IMR-90 (cell line): ENCODE results near the gene MAP2K5. TPM values are rescaled to one million over a fixed set of nuclear protein-coding genes. Genes with fewer than 3 reads are reported as not detected.

ENCODE experiments used
- ATAC-seq: fragments of 200-7000 bp; cut with Tn5 transposase; 2 replicates; pipeline ENCODE4 v1.9.1; 2020; ENCODE audit warnings: low read depth, mild to moderate bottlenecking, moderate library complexity
- BruUV-seq: library from RNA; stranded (reverse); fragments of 400-500 nt; replicated peaks from 2 replicates; lab custom pipeline; 2021; lab: Mats Ljungman, UMichigan
- CTCF ChIA-PET: fragments of 300-600 bp; formaldehyde crosslinking; extraction: SDS; loops from one replicate; lab custom pipeline; 2021; ENCODE audit warnings: antibody characterized with exemption; lab: Yijun Ruan, JAX
- POLR2A ChIA-PET: fragments of 300-600 bp; sonication (Branson Sonifier 250); formaldehyde crosslinking; loops from one replicate; lab custom pipeline; 2022; ENCODE audit warnings: antibody characterized with exemption; ENCODE audit not compliant: unreplicated experiment; lab: Charles Lee
- DNase-seq: peaks from one replicate; pipeline ENCODE4 v3.0.0; 2013
- H2AFZ ChIP-seq: replicated peaks from 2 replicates; pipeline ENCODE3; 2013; ENCODE audit warnings: low read length, mild to moderate bottlenecking; ENCODE audit not compliant: poor library complexity
- H2AK5ac ChIP-seq: 2 replicates; pipeline ENCODE4 v1.6.1; 2013; ENCODE audit warnings: low read depth, low read length, inconsistent platforms
- H2AK9ac ChIP-seq: replicated peaks from 2 replicates; pipeline ENCODE3; 2013; ENCODE audit warnings: mild to moderate bottlenecking, low read depth, low read length, moderate library complexity; ENCODE audit not compliant: poor library complexity
- H2BK120ac ChIP-seq: 2 replicates; pipeline ENCODE4 v1.6.1; 2013; ENCODE audit warnings: low read depth, low read length, inconsistent platforms
- H2BK15ac ChIP-seq: 3 replicates; pipeline ENCODE4 v1.6.1; 2013; ENCODE audit warnings: low read depth, low read length, inconsistent platforms
- H2BK20ac ChIP-seq: 2 replicates; pipeline ENCODE4 v1.6.1; 2013; ENCODE audit warnings: low read depth, mild to moderate bottlenecking, inconsistent platforms, low read length, moderate library complexity
- H2BK5ac ChIP-seq: 2 replicates; pipeline ENCODE4 v1.6.1; 2013; ENCODE audit warnings: mild to moderate bottlenecking, low read depth, low read length, inconsistent platforms; ENCODE audit not compliant: poor library complexity, severe bottlenecking
- H3K14ac ChIP-seq: replicated peaks from 2 replicates; pipeline ENCODE4 v1.6.1; 2013; ENCODE audit warnings: low read depth, low read length, inconsistent platforms
- H3K18ac ChIP-seq: 2 replicates; pipeline ENCODE4 v1.6.1; 2013; ENCODE audit warnings: low read depth, low read length, control low read depth
- H3K23ac ChIP-seq: 2 replicates; pipeline ENCODE4 v1.6.1; 2013; ENCODE audit warnings: low read depth, low read length, inconsistent platforms
- H3K27ac ChIP-seq: 2 replicates; pipeline ENCODE4 v1.5.1; 2013; ENCODE audit warnings: mild to moderate bottlenecking, control low read depth, low read length; ENCODE audit not compliant: insufficient read depth
- H3K27me3 ChIP-seq: 2 replicates; pipeline ENCODE4 v1.6.1; 2013; ENCODE audit warnings: low read length; ENCODE audit not compliant: control insufficient read depth, insufficient read depth
- H3K36me3 ChIP-seq: 2 replicates; pipeline ENCODE4 v1.6.1; 2013; ENCODE audit warnings: low read length, mixed read lengths; ENCODE audit not compliant: control insufficient read depth, insufficient read depth
- H3K4ac ChIP-seq: 2 replicates; pipeline ENCODE4 v1.6.1; 2013; ENCODE audit warnings: low read depth, low read length, inconsistent platforms
- H3K4me1 ChIP-seq: 2 replicates; pipeline ENCODE4 v1.6.1; 2013; ENCODE audit warnings: low read length, mixed read lengths; ENCODE audit not compliant: control insufficient read depth, insufficient read depth
- H3K4me2 ChIP-seq: 2 replicates; pipeline ENCODE4 v1.6.1; 2013; ENCODE audit warnings: low read depth, mild to moderate bottlenecking, control low read depth, low read length, moderate library complexity
- H3K4me3 ChIP-seq: 2 replicates; pipeline ENCODE4 v1.5.1; 2013; ENCODE audit warnings: low read depth, mild to moderate bottlenecking, control low read depth, low read length, moderate library complexity; ENCODE audit not compliant: insufficient read depth
- H3K56ac ChIP-seq: 2 replicates; pipeline ENCODE4 v1.6.1; 2013; ENCODE audit warnings: low read length, inconsistent platforms; ENCODE audit not compliant: insufficient read depth; ENCODE audit errors: extremely low read depth
- H3K79me1 ChIP-seq, 2 experiments: 2 replicates each; pipeline ENCODE4 v1.6.1; 2013; ENCODE audit warnings: low read length in 2 of 2, inconsistent platforms in 1 of 2, low read depth in 1 of 2
- H3K9ac ChIP-seq: 2 replicates; pipeline ENCODE4 v1.6.1; 2013; ENCODE audit warnings: low read depth, low read length, control low read depth
- H3K9me1 ChIP-seq: 2 replicates; pipeline ENCODE4 v1.6.1; 2013; ENCODE audit warnings: low read length, inconsistent platforms; ENCODE audit not compliant: insufficient read depth
- H3K9me3 ChIP-seq: 2 replicates; pipeline ENCODE4 v1.6.1; 2013; ENCODE audit warnings: low read length; ENCODE audit not compliant: control insufficient read depth, insufficient read depth
- H4K20me1 ChIP-seq: 2 replicates; pipeline ENCODE4 v1.6.1; 2013; ENCODE audit warnings: low read length, inconsistent platforms; ENCODE audit not compliant: insufficient read depth
- H4K5ac ChIP-seq: 2 replicates; pipeline ENCODE4 v1.6.1; 2013; ENCODE audit warnings: mild to moderate bottlenecking, low read depth, low read length, control low read depth
- H4K8ac ChIP-seq, 2 experiments: 2 replicates each; pipeline ENCODE4 v1.6.1; 2013; ENCODE audit warnings: low read depth in 2 of 2, low read length in 2 of 2, control low read depth in 1 of 2, inconsistent platforms in 1 of 2
- H4K91ac ChIP-seq: 2 replicates; pipeline ENCODE4 v1.6.1; 2013; ENCODE audit warnings: low read depth, low read length, inconsistent platforms; ENCODE audit not compliant: insufficient read depth
- BHLHE40 ChIP-seq: fragments of 150-350 bp; IDR thresholded peaks from 2 replicates; pipeline ENCODE4 v1.6.1; 2016; ENCODE audit warnings: mild to moderate bottlenecking, low read depth, low read length
- FOS ChIP-seq: fragments of 150-350 bp; IDR thresholded peaks from 2 replicates; pipeline ENCODE4 v1.6.1; 2016; ENCODE audit warnings: low read depth, low read length
- MAZ ChIP-seq: IDR thresholded peaks from 2 replicates; pipeline ENCODE4 v1.6.1; 2012; ENCODE audit warnings: low read depth, mild to moderate bottlenecking, low read length, improper control_type of control experiment, moderate library complexity, borderline replicate concordance
- MXI1 ChIP-seq: IDR thresholded peaks from 2 replicates; pipeline ENCODE4 v1.6.1; 2012; ENCODE audit warnings: low read depth, mild to moderate bottlenecking, low read length, moderate library complexity, borderline replicate concordance
- NFE2L2 ChIP-seq: fragments of 150-350 bp; IDR thresholded peaks from 2 replicates; pipeline ENCODE4 v1.6.1; 2016; ENCODE audit warnings: low read depth, mild to moderate bottlenecking, low read length
- POLR2A ChIP-seq: IDR thresholded peaks from 2 replicates; pipeline ENCODE4 v1.6.1; 2012; ENCODE audit warnings: mild to moderate bottlenecking, low read depth, low read length
- RCOR1 ChIP-seq: IDR thresholded peaks from 2 replicates; pipeline ENCODE4 v1.6.1; 2012; ENCODE audit warnings: mild to moderate bottlenecking, low read length, improper control_type of control experiment; ENCODE audit not compliant: insufficient replicate concordance
- RFX5 ChIP-seq: IDR thresholded peaks from 2 replicates; pipeline ENCODE4 v1.8.0; 2012; ENCODE audit warnings: low read depth, mild to moderate bottlenecking, low read length, moderate library complexity
- SMC3 ChIP-seq: fragments of 150-350 bp; IDR thresholded peaks from 2 replicates; pipeline ENCODE4 v1.6.1; 2016; ENCODE audit warnings: low read depth, mild to moderate bottlenecking, antibody characterized with exemption, low read length, moderate library complexity
- WGBS, 2 experiments: methylation state at CpG; one replicate each; pipeline versions ENCODE4 v1.1.5 to v1.1.7; 2013; ENCODE audit warnings: missing lambda C conversion rate in 2 of 2; ENCODE audit not compliant: insufficient read length in 1 of 2; ENCODE audit errors: extremely low coverage in 2 of 2; 5-methylcytosine and 5-hydroxymethylcytosine counted together
- dilution Hi-C: fragments of 300-500 bp; cut with HindIII; formaldehyde crosslinking; loops from one replicate; pipeline ENCODE4 v1.14.3; 2018; ENCODE audit warnings: low sequenced_read_pairs; ENCODE audit not compliant: unreplicated experiment
- in situ Hi-C: fragments of 300-500 bp; cut with MboI; formaldehyde crosslinking; loops from 3 replicates; pipeline ENCODE4 v1.14.3; 2019; ENCODE audit warnings: low sequenced_read_pairs, inconsistent platforms, mixed read lengths
- intact Hi-C: fragments of 100-400 bp; cut with micrococcal nuclease; formaldehyde crosslinking; loops from 2 replicates; pipeline ENCODE4 v1.10.0; 2022
- polyA plus RNA-seq, 3 experiments: library from polyadenylated mRNA; depleted of rRNA; stranded (reverse); fragments of >200 nt; gene quantifications; 2 replicates each; pipeline ENCODE4 v1.2.3, GENCODE V29; 2012; ENCODE audit warnings: low replicate concordance in 1 of 3
- total RNA-seq: library from RNA; depleted of rRNA; stranded (reverse); fragments of >200 nt; gene quantifications from 2 replicates; pipeline ENCODE4 v1.2.3, GENCODE V29; 2012
- TF ChIP-seq, protein P1 (sequence below): fragments of 150-350 bp; IDR thresholded peaks from 2 replicates; pipeline ENCODE4 v1.6.1; 2017; ENCODE audit warnings: mild to moderate bottlenecking, antibody characterized with exemption, low read length, low read depth
- TF ChIP-seq, protein P2 (sequence below): fragments of 150-350 bp; IDR thresholded peaks from 2 replicates; pipeline ENCODE4 v1.6.1; 2016; ENCODE audit warnings: low read depth, mild to moderate bottlenecking, low read length, moderate library complexity, borderline replicate concordance
- TF ChIP-seq, protein P3 (sequence below): conservative IDR thresholded peaks from 2 replicates; pipeline ENCODE4 v1.5.1; 2012; ENCODE audit warnings: mild to moderate bottlenecking, low read depth, low read length, improper control_type of control experiment

The MAP2K5 gene
- total and polyA plus RNA-seq, 2 of the 4 experiments (the other 2 are of a cell fraction), result 1.6 to 6.1 TPM

DNA sequence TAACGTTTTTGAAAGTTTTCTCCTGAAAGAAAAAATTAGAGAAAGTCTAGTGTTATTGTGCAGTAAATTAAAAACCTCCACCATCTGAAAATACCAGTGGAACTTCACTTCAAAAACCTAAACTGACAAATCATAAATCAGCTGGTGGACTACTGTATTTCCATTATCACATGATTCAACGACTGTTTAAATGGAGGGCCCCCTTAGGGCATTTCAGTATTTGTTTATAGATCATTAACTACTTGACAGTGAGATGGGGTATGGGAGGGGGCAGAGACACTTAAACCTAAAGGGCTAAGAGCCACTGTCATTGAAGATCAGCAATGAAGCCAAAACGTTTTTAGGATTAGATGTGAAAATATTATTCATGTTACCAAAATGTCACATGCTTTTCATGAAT lies 30.4 kb upstream of the MAP2K5 start:
- Histone ChIP-seq H3K79me1 (no peaks in the 10 kb centered on the region), H4K8ac (no peak overlapping the region), H3K23ac (no peak overlapping the region), H3K9ac (no peak overlapping the region), H4K20me1 (no peaks in the 10 kb centered on the region), H3K56ac (no peak overlapping the region), H2AK9ac (no peak overlapping the region), H3K4me3 (no peak overlapping the region), H3K9me1 (peaks cover 2% of the 10 kb centered on the region; the same call in 1 of the 2 replicates), H3K36me3 (no peaks in the 10 kb centered on the region), H3K4me1 (peaks cover 7% of the 10 kb centered on the region), H3K18ac (no peak overlapping the region), H3K4me2 (no peak overlapping the region), H3K9me3 (no peaks in the 10 kb centered on the region), H3K27ac (no peak overlapping the region), H4K5ac (no peak overlapping the region), H4K91ac (no peak overlapping the region), H3K27me3 (no peaks in the 10 kb centered on the region), H3K14ac (no peak overlapping the region), H2BK15ac (no peak overlapping the region), H3K4ac (no peak overlapping the region), H2BK5ac (no peak overlapping the region), H2BK120ac (no peak overlapping the region), H2AFZ (no peak overlapping the region), H2AK5ac (no peak overlapping the region), H2BK20ac (no peak overlapping the region)
- intact Hi-C loops (no loop called here), dilution Hi-C loops (no loop called here), in situ Hi-C loops (no loop called here)
- BruUV-seq, result no TSS peak
- no peak for TF ChIP-seq FOS
- no peak for TF ChIP-seq RCOR1
- TF ChIP-seq, protein P1, sequence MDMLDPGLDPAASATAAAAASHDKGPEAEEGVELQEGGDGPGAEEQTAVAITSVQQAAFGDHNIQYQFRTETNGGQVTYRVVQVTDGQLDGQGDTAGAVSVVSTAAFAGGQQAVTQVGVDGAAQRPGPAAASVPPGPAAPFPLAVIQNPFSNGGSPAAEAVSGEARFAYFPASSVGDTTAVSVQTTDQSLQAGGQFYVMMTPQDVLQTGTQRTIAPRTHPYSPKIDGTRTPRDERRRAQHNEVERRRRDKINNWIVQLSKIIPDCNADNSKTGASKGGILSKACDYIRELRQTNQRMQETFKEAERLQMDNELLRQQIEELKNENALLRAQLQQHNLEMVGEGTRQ, result no peak
- no peak for TF ChIP-seq SMC3
- TF ChIP-seq POLR2A, result no peak
- TF ChIP-seq, protein P2, sequence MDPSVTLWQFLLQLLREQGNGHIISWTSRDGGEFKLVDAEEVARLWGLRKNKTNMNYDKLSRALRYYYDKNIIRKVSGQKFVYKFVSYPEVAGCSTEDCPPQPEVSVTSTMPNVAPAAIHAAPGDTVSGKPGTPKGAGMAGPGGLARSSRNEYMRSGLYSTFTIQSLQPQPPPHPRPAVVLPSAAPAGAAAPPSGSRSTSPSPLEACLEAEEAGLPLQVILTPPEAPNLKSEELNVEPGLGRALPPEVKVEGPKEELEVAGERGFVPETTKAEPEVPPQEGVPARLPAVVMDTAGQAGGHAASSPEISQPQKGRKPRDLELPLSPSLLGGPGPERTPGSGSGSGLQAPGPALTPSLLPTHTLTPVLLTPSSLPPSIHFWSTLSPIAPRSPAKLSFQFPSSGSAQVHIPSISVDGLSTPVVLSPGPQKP, result no peak
- TF ChIP-seq, protein P3, sequence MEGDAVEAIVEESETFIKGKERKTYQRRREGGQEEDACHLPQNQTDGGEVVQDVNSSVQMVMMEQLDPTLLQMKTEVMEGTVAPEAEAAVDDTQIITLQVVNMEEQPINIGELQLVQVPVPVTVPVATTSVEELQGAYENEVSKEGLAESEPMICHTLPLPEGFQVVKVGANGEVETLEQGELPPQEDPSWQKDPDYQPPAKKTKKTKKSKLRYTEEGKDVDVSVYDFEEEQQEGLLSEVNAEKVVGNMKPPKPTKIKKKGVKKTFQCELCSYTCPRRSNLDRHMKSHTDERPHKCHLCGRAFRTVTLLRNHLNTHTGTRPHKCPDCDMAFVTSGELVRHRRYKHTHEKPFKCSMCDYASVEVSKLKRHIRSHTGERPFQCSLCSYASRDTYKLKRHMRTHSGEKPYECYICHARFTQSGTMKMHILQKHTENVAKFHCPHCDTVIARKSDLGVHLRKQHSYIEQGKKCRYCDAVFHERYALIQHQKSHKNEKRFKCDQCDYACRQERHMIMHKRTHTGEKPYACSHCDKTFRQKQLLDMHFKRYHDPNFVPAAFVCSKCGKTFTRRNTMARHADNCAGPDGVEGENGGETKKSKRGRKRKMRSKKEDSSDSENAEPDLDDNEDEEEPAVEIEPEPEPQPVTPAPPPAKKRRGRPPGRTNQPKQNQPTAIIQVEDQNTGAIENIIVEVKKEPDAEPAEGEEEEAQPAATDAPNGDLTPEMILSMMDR, result no peak
- TF ChIP-seq MAZ, result no peak
- TF ChIP-seq NFE2L2, result no peak
- TF ChIP-seq MXI1, result no peak
- no peak for TF ChIP-seq RFX5
- no peak for TF ChIP-seq BHLHE40
- ChIA-PET POLR2A (no interaction called here), CTCF (interaction anchor here (0.8 kb wide), 1 partner anchor 243 kb away, joined by 3 read pairs; no protein-coding TSS in a partner anchor)
- no peak for DNase-seq
- WGBS, 2 experiments, result no CpG with 5 or more reads among the region's 3 CpGs
- ATAC-seq, result no peak
